ENCODE measurements around the gene A3GALT2.

GRCh38 chr1:33364565-33364918, 43.6 kb upstream of the A3GALT2 start:
- TF ChIP-seq EZH2 (IDR thresholded peaks at IDR 0.05; ENCODE audit: low read depth) (no peak), CTCF (conservative IDR thresholded peaks at IDR 0.05) (no peak)

All from PC-9 (cell line).